Endothelial cell (in vitro differentiated cells): ENCODE data around the gene CEMIP. TPM values are rescaled to one million over a fixed set of nuclear protein-coding genes. Genes with fewer than 3 reads are reported as not detected.

ENCODE experiments used
- DNase-seq: peaks from one replicate; pipeline ENCODE4 v3.0.0; 2021; ENCODE audit warnings: low spot score
- H3K27ac Mint-ChIP-seq: one replicate; pipeline ENCODE4 v1.8.0; 2021; ENCODE audit warnings: mixed read lengths, inconsistent platforms; ENCODE audit not compliant: unreplicated experiment
- H3K27me3 Mint-ChIP-seq: one replicate; pipeline ENCODE4 v1.8.0; 2021; ENCODE audit warnings: mild to moderate bottlenecking, moderate library complexity, mixed read lengths, inconsistent platforms; ENCODE audit not compliant: unreplicated experiment
- H3K36me3 Mint-ChIP-seq: one replicate; pipeline ENCODE4 v1.8.0; 2021; ENCODE audit warnings: mild to moderate bottlenecking, low read depth, mixed read lengths, inconsistent platforms; ENCODE audit not compliant: unreplicated experiment
- H3K4me1 Mint-ChIP-seq: one replicate; pipeline ENCODE4 v1.8.0; 2021; ENCODE audit warnings: mild to moderate bottlenecking, mixed read lengths, inconsistent platforms; ENCODE audit not compliant: unreplicated experiment
- H3K4me3 Mint-ChIP-seq: one replicate; pipeline ENCODE4 v1.8.0; 2021; ENCODE audit warnings: mild to moderate bottlenecking, mixed read lengths, inconsistent platforms; ENCODE audit not compliant: unreplicated experiment
- H3K9me3 Mint-ChIP-seq: one replicate; pipeline ENCODE4 v1.8.0; 2021; ENCODE audit warnings: mixed read lengths, inconsistent platforms; ENCODE audit not compliant: unreplicated experiment
- CTCF ChIP-seq: fragments of 200-600 bp; sonication (generic); IDR thresholded peaks from one replicate; pipeline ENCODE4 v1.5.0; 2021; ENCODE audit warnings: antibody characterized with exemption; ENCODE audit not compliant: unreplicated experiment
- total RNA-seq: library from RNA; stranded (reverse); fragmentation: NEBNext Ultra II Directional; extraction: Animal tissue kit (Norgen Biotek cat#: 25700); gene quantifications from one replicate; pipeline ENCODE4 v1.2.1, GENCODE V29; 2021; ENCODE audit not compliant: unreplicated experiment

The CEMIP gene
- total RNA-seq, 1 donor from 2014 or later, result not detected

- Mint-ChIP-seq H3K36me3 (no peaks in the 10 kb centered on the region), H3K4me1 (no peaks in the 10 kb centered on the region), H3K27me3 (peaks cover 4% of the 10 kb centered on the region), H3K4me3 (no peak overlapping the region), H3K9me3 (no peaks in the 10 kb centered on the region), H3K27ac (no peak overlapping the region)
- TF ChIP-seq CTCF, result no peak
- DNase-seq, result no peak
These were observed 94.3 kb downstream of the CEMIP start for GRCh38 chr15:80873366-80873952.

GRCh38 chr15:80875568-80876347 is 96.6 kb downstream of the CEMIP start:
- H3K9me3 Mint-ChIP-seq, result no peaks in the 10 kb centered on the region
- peaks cover 4% of the 10 kb centered on the region for H3K27me3 Mint-ChIP-seq
- TF ChIP-seq CTCF, result no peak
- no peak overlapping the region for H3K4me3 Mint-ChIP-seq
- no peaks in the 10 kb centered on the region for H3K4me1 Mint-ChIP-seq
- no peak for DNase-seq
- no peak overlapping the region for H3K27ac Mint-ChIP-seq
- H3K36me3 Mint-ChIP-seq, result no peaks in the 10 kb centered on the region

GRCh38 chr15:80876348-80876674 is 97.1 kb downstream of the CEMIP start:
- Mint-ChIP-seq H3K27me3 (peaks cover 4% of the 10 kb centered on the region), H3K9me3 (no peaks in the 10 kb centered on the region), H3K27ac (no peak overlapping the region), H3K4me1 (no peaks in the 10 kb centered on the region), H3K36me3 (no peaks in the 10 kb centered on the region), H3K4me3 (no peak overlapping the region)
- no peak for TF ChIP-seq CTCF
- no peak for DNase-seq

- DNase-seq, result no peak
- H3K4me1 Mint-ChIP-seq, result no peaks in the 10 kb centered on the region
- H3K9me3 Mint-ChIP-seq, result no peaks in the 10 kb centered on the region
- no peak overlapping the region for H3K27ac Mint-ChIP-seq
- no peak overlapping the region for H3K4me3 Mint-ChIP-seq
- H3K36me3 Mint-ChIP-seq, result no peaks in the 10 kb centered on the region
- peaks cover 2% of the 10 kb centered on the region for H3K27me3 Mint-ChIP-seq
- TF ChIP-seq CTCF, result no peak
These were observed 99.2 kb downstream of the CEMIP start for GRCh38 chr15:80878242-80878866.

- H3K4me1 Mint-ChIP-seq, result no peaks in the 10 kb centered on the region
- H3K27me3 Mint-ChIP-seq, result peaks cover 2% of the 10 kb centered on the region
- H3K27ac Mint-ChIP-seq, result no peak overlapping the region
- no peak overlapping the region for H3K4me3 Mint-ChIP-seq
- DNase-seq, result no peak
- H3K36me3 Mint-ChIP-seq, result no peaks in the 10 kb centered on the region
- no peaks in the 10 kb centered on the region for H3K9me3 Mint-ChIP-seq
- TF ChIP-seq CTCF, result no peak
These were observed 99.7 kb downstream of the CEMIP start for GRCh38 chr15:80878867-80879250.
